CD4-positive, alpha-beta T cell treated with Interleukin-17A for 4 hours (primary cell): Measurements from ENCODE around the gene FBXO4.

Source experiments
- DNase-seq: peaks from one replicate; pipeline ENCODE4 v3.0.0-alpha.2; 2020; ENCODE audit warnings: mixed read lengths

The FBXO4 gene, protein sequence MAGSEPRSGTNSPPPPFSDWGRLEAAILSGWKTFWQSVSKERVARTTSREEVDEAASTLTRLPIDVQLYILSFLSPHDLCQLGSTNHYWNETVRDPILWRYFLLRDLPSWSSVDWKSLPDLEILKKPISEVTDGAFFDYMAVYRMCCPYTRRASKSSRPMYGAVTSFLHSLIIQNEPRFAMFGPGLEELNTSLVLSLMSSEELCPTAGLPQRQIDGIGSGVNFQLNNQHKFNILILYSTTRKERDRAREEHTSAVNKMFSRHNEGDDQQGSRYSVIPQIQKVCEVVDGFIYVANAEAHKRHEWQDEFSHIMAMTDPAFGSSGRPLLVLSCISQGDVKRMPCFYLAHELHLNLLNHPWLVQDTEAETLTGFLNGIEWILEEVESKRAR

DNA sequence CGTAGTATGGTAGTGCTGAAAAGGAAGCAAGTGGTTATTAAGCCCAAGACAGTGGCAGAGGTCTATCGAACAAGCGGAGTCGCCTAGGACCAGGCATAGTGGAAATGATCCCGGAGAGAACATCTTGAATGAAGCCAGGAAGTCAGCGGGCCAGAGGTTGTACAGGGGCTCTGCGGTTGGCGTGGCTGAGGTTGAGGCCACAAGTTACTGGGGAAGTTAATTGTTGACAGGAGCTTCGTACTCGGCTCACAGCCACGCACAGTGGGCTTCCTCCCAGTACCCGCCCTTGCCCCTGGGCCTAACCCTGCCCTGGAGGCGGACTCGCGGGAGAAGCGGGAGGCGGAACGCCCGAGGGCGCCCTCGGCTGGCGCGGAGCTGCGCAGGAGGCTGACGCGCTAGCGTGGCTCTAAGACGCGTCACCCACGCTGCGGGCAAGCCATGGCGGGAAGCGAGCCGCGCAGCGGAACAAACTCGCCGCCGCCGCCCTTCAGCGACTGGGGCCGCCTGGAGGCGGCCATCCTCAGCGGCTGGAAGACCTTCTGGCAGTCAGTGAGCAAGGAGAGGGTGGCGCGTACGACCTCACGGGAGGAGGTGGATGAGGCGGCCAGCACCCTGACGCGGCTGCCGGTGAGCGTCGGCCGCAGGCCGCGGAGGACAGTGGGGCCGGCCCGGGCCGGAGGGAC, at the start of gene FBXO4:
TSS of gene FBXO4 (plus strand) at position 410 of the 683 bp plus-strand sequence. CDS start at position 439, 29 bp downstream.
- peak; percentile 88 for DNase-seq

DNA sequence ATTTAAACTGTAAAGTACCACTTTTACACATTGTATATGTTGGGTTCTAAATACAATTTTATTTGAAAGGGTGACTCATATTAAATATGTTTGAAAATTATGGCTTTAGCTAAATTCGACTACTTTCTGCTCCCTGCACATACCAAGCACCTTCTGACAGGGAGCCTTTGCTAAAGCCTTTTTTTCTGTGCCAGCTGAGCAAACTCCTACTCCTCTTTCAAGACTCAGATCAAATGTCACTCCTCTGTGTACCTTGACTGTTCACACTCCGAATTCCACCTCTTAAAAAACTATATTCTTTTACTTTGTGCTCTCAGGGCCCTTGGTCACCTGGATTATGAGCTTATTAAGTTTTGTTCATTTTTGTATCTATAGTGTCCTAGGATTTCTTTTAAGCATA, 48.4 kb upstream of the FBXO4 start:
- no peak for DNase-seq

DNA sequence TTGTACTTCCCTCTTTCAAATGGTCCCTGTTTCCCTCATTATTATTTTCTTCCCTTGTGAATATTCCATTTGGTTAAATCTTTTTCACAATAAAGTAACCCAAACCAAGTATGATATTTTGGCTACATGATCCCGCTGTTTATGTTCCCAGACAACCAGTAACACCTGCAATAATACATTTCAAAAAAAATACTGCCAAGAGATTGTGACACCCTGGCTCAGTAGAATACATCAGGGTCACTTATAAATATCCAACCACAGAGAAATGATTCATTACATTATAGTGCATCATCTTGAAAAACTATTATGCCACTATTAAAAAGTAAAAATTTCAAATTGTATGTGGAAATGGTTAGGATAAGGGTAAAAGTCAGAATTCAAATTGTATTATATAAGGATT, 47.7 kb upstream of the FBXO4 start:
- no peak for DNase-seq

DNA sequence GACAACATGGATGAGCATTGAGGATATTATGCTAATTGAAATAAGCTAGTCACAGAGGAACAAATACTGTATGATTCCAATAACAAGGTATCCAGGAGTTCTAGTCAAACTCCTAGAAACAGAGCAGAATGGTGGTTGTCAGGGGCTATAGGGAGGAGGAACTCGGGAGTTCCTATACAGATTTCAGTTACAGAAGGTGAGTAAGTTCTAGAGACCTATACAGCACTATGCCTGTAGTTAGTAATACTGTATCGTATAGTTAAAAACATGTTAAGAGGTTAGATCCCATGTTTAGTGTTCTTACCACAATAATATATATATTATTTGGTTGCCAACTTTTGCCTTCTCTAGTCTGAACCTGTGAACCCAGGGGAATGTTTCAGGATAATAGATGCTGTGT, 46.9 kb upstream of the FBXO4 start:
- no peak for DNase-seq

DNA sequence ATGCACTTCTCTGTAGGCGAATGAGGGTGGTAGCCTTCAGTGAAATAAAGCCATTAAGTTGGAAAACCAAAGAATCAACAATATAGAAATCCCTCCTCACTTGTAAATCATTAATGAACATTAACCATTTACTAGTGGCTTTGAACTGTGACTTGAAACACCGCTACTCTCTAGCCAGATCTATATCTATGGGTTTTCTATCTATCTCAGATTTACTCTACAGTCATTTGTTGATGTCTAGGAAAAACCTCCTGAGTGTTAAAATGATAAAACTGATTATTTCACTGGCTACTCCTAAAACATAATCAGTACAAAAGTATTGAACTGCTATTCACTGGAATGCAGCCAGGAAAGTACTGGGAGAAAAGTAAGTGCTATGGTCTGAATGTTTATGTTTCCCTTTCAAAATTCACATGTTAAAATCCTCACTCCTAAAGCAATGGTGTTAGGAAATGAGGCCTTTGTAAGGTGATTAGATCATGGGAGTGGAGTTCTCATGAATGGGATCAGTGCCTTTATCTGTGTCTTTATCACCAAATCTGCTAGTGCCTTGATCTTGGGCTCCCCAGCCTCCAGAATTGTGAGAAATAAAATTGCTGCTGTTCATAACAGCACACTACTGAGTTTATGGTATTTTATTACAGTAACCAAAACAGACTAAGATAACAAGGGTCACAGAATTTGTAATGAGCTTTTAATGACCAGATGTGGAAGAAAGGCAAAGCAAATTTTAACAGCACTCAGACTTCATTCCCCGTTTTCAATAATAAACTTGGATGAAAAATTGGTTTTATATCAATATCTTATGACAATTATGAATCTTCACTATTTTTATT, 46.2 kb upstream of the FBXO4 start:
- DNase-seq: no peak

DNA sequence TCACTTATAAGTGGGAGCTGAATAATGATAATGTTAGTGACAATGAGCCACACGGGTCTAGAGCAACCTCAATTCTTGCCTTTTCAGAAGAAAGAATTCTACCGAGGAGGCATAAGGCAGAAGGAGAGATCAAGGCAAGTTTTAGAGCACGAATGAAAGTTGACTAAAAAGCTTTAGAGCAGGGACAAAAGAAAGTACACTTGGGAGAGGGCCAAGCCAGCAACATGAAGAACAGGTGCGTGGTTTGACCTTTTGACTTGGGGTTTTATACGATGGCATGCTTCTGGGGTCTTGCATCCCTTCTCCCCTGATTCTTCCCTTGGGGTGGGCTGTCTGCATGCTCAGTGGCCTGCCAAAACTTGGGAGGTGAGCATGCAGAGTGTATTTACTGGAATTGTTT, 42.3 kb upstream of the FBXO4 start:
- no peak for DNase-seq

DNA sequence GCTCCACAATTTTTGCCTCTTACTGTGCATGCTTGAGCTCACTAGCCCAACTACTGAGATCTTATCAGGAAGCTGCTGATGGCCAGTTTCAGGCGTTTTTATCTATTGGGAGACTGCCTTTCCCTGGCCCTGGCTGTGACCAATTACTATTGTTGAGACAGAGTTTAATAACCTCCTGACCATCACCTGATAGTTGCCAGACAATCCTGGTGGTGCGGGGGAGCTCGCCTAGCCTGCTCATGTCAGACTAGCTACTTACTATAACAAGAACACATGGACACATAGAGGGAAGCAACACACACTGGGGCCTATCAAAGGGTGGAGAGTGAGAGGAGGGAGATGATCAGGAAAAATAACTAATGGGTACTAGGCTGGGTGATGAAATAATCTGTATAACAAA, 41.8 kb upstream of the FBXO4 start:
- no peak for DNase-seq

DNA sequence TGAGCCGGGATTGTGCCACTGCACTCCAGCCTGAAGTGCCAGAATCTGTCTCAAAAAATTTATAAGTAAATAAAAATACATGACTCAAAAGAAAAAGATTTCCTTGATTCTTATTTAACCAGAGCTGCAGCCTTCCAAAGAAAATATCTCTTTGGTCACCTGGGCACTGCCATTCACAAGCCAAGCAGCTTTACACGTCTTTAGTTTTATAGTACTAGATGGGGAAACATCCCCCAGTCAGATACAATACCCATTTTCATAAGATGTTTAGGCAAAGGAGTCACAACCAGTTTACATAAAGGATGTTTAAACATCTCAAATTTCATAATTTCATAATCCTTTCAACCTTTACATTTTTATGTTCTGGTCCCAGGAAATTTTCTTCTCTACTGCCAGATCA, 41.1 kb upstream of the FBXO4 start:
- no peak for DNase-seq

DNA sequence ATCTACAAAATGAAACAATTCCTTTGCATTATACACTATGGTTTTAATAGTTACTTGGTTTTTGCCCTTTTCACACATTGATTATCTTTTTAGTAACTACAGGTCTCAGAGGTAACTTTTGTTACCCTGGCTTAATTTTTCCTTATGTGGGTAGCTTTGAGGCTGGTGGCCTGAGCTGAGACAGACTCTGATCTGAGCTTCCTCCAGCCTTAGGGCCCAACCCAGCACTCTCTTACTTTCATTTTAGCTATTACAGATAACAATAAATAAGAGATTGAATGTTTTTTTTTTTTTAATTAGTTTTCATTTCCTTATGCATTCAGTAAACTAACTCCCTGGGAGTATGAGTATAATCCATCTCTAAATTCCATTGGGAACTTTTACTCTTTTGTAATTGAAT, 39.8 kb upstream of the FBXO4 start:
- no peak for DNase-seq

DNA sequence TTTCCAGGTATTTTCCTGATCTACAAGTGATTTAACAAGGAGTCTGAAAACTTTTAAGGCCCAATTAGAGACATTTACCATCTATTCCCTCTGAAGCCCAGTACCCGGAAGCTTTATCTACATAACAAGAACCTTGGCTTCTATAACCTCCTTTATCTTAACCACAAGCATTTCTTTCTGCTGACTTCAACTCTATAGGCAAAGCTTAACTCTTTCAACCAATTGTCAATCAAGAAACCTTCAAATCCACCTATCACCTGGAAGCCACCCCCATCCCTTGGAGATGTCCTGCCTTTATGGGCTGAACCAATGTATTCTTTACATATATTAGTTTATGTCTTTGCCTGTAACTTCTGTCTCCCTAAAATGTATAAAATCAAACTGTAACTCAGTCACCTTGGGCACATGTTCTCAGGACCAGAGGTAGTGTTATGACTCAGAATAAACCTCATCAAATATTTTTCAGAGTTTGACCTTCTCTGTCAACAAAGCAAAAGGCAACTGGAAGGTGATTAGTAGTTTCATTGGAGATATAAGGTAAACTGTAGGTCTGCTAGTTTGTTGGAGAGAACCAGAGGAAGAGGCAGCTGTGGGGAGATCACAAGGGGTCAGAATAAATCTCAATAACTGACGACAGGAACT, 33.9 kb upstream of the FBXO4 start:
- DNase-seq: no peak

DNA sequence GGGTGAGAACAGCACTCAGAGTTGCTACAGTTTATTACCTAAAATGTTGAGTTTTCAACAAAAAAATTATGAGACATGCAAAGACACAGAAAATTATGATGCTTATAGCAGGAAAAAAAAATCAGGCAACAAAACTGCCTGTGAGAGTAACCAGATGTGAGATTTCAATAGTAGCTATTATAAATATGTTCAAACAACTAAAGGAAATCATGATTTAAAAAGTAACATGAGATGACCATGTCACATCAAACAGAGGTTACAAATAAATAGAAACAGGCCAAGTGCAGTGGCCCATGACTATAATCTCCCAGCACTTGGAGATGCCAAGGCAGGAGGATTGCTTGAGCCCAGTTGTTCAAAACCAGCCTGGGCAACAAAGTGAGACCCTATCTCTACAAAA, 33.0 kb upstream of the FBXO4 start:
- DNase-seq: no peak

DNA sequence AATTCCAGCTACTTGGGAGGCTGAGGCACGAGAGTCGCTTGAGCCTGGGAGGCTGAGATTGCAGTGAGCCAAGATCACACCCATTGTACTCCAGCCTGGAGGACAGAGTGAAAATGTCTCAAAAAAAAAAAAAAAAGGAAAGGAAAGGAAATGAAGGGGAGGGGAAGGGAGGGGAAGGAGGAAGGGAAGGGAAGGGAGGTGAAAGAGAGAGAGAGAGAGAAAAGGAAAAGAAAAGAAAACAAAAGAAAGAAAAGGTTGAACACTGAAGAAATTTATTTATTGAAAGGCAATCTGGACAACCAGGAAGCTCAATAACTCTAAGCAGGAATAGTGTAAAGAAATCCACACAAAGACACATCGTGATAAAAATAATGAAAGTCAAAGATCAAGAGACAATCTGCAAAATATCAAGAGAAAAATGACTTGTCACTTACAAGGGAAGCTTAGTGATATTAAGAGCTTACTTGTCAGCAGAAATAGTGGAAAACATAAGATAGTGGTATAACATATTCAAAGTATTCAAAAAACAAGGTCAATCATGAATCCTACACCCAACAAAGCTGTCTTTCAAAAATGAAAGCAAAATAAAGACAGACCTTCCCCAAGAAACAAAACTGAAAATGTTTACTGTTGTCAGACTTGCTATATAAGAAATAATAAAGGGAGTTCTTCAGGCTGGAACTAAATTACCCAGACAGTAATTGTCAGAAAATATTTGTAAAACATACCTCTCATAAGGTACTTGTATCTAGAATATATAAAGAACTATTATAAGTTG, 31.8 kb upstream of the FBXO4 start:
- no peak for DNase-seq

DNA sequence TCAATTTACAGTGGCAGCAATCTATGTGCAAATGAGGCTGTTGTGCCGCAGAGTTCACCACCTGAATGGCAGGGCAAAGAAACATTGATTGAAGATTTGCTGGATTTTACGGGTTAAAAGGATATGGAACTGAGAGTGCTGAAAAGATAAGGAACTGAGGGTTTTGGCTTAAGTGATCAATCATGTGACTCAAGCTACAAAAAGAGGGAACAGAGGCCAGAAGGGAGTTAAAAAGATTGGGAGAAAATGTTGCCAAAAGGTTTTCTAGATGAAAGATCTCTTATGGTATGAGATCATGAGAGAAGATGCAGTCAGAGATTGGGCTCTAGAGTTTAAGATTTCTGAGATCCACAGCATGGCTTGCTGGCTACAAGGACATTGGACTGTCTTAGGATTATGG, 28.9 kb upstream of the FBXO4 start:
- no peak for DNase-seq

DNA sequence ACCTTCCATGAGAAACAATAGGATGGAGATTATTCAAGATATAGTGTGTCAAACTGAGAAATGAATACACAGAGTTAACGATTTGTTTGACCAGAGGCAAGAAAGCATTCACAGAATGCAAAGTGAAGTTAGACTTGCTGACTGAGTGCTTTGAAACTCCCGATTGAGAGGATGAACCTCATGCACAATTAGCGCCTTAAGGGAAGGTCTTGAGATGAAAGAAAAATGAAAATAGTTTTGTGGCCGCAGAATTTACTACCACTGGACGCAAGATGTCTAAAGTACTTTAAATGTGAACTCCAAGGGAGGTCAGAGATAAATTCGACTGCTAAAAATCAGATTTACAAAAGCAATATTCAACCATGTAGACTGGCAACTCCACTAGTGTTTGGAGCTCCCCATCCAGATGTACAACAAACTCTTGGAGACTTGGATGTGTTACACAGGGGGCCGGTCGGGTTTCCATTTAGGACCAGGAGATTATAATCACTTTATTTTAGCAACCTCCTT, 21.6 kb upstream of the FBXO4 start:
- DNase-seq: no peak

DNA sequence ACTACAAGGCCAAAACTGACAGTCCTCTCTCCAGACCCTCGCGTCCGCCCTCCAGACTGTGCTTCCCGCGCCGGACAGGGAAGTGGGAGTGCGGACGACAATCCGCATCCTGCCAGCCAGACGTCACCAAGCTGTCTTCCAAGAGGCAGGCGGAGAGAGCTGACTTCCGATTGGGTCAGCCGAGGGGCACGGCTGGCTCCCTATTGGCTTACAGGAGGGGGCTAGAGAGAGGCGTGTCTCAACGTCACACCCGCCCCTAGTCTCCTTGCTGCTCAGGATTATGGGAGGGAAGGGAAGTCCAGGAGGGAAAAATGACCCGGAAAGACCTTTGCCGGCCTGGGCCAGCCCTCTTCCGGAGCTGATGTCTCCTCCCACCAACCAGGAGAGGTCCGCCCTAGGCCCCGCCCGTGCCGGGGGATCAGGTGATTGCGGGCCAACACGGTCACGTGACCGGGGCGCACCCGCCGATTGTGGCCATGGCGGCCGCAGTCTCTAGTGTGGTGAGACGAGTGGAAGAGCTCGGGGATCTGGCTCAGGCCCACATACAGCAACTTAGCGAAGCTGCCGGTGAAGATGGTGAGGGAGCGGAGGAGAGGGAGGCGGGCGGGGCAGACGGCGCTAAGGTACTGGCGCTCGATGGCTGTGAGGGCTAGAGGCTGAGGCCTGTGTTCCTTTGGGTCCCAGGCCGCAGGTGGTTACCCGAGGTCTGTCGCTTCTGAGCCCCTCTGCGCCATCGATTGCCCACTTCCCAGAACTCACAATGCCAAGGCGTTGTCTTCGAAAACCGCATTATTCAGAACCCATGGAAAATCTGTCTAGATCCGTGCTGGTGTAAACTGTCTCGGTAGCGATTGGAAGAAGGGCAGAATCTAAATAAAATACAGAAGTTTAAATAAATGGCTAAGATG, 20.9 kb upstream of the FBXO4 start, which contains the start of gene RIMOC1:
TSS of gene RIMOC1 (plus strand) at position 453 of the 908 bp plus-strand sequence. CDS start at position 477, 24 bp downstream.
- DNase-seq: peak; percentile 98

DNA sequence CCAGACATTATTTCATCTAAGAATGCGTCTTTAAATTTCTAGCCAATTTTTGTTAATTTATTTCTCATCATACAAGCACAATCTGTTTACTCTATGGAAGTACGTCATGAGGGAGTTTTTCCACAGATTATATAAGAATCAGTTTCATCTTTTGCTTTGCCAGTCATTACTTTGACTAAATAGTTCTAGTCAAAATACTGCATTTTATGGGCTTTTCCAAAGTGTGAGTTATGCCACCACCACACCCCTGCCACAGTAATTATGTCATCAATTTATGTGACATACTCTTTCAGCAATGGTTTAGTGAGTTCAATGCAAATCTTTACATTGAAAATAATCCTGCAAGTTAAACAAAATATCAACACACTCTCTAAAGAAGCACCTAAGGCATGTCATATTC, 18.9 kb upstream of the FBXO4 start:
- DNase-seq: no peak

DNA sequence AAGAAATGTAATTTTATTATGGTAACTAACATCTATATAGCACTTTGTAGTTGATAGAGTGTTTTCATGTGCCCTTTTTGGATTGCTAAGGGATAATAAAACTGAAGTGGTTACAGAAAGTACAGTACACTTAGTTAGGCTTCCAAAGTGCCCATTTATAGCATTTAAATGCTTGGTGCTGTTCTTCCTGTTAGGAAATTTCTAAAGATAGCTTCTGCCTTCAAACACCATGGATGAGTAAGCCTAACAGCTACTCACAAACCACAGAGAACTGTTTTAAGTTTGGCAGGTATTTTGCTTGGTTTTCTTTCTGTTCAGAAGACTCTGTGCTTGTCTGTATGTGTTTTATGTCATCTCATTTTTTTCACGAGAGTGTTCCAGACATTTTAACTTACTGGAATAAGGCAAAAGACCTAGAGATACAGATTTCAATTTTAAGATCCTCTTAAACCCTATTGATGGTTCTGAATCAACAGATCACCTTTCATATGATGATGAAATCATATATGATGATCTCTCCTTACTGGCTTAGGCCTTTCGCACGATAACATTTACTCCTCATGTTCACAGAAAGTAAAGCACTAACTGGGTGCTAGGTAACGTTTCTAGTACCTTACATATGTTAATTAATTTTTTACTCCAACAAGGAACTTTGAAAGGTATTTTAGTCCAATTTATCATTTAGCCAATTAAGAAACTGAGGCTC, 16.6 kb upstream of the FBXO4 start:
- no peak for DNase-seq

DNA sequence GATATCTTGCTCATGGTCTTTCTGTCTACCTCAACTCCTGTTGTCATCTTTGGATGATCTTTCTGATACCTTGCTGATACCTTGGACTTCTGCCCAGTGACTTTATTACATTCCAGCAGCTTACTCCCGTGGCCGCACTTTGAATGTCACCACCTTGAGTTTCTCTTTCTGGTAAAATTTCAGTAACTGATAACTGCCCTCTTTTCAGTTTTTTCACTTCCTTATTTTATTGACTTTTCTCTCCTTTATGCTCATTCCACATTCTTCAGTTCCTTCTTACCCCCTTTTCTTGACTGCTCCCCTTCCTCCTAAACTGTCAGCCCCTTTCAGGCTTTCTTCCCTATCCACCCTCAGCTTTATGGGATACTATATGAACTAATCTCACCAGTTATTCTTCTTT, 7.0 kb upstream of the FBXO4 start:
- no peak for DNase-seq

DNA sequence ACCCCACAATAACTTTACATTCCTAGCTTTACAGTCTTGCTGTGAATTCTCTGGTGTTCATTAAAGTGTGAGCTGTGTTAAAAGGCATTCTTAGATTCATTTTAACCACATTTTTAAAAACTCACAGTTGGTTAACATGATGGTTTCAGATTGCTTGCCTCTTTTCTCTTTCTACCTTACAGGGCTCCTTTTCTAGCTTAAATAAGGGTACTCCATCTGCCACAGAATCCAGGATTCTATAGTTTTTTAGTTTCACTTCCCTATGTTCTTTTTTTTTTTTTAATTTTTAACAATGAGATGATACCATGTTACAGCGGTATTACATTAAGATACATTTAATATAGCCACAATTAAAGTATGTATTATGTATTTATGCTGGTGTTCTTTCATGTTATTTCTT, 3.9 kb upstream of the FBXO4 start:
- DNase-seq: no peak

DNA sequence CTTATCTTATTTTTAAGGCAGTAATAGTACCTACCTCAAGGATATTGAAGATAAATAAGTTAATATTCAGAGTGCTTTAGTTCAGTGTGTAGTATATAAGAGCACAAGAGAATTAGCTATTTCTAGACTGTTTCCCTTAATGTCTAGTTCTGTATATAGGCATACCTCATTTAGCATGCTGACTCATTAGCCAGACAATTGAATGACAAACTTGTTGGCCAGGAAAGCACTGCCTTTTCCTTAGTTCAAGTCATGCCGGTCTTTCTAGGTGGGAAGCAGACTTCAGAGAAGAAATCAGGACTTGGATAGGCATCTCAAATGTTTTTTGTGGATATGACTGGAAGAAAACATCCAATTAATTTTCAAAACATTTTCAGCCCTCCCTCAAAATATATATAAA, 3.2 kb upstream of the FBXO4 start:
- no peak for DNase-seq
